NT2/D1 (cell line): ENCODE results near the gene U2AF2.

Source experiments
- SUZ12 ChIP-seq: IDR thresholded peaks from 2 replicates; pipeline ENCODE4 v1.6.1; 2011; ENCODE audit not compliant: insufficient read length, insufficient read depth; ENCODE audit errors: extremely low read depth
- YY1 ChIP-seq: IDR thresholded peaks from 2 replicates; pipeline ENCODE4 v1.6.1; 2011; ENCODE audit not compliant: insufficient read length, insufficient read depth
- ZNF274 ChIP-seq: IDR thresholded peaks from 2 replicates; pipeline ENCODE4 v1.6.1; 2011; ENCODE audit warnings: mild to moderate bottlenecking, low read depth, low read length

GRCh38 chr19:55673889-55674288, 19.1 kb downstream of the U2AF2 start:
- TF ChIP-seq ZNF274 (no peak), YY1 (no peak), SUZ12 (no peak)
